GM12878 (cell line): Measurements from ENCODE around the gene ZNF688. TPM values are rescaled to one million over a fixed set of nuclear protein-coding genes. Genes with fewer than 3 reads are reported as not detected.

Experiments
- ATAC-seq: fragments of 200-7000 bp; cut with Tn5 transposase; 3 replicates; pipeline ENCODE4 v1.9.1; 2020; ENCODE audit warnings: mild to moderate bottlenecking, moderate library complexity
- BruUV-seq: library from RNA; stranded (reverse); fragments of 400-500 nt; replicated peaks from 2 replicates; lab custom pipeline; 2021; lab: Mats Ljungman, UMichigan
- CTCF ChIA-PET: fragments of 300-600 bp; sonication (Branson Sonifier 250); formaldehyde crosslinking; extraction: SDS; loops from one replicate; lab custom pipeline; 2021; ENCODE audit warnings: inconsistent platforms; lab: Yijun Ruan, JAX
- POLR2A ChIA-PET: fragments of 350-600 bp; formaldehyde crosslinking; extraction: SDS; loops from one replicate; lab custom pipeline; 2021; ENCODE audit warnings: inconsistent platforms; lab: Charles Lee
- RAD21 ChIA-PET: fragments of 300-600 bp; sonication (Branson Sonifier 250); formaldehyde crosslinking; loops from one replicate; lab custom pipeline; 2023; ENCODE audit warnings: antibody characterized with exemption; ENCODE audit not compliant: unreplicated experiment; lab: Charles Lee
- SMC1A ChIA-PET: fragments of 300-600 bp; sonication (Branson Sonifier 250); formaldehyde crosslinking; loops from one replicate; lab custom pipeline; 2023; ENCODE audit not compliant: unreplicated experiment, uncharacterized antibody; lab: Charles Lee
- DNase-seq: peaks from one replicate; pipeline ENCODE4 v3.0.0-alpha.2; 2011; ENCODE audit warnings: low read depth, low spot score
- FAIRE-seq: peaks from 3 replicates; lab custom pipeline; 2011; peaks lifted over from hg19 to GRCh38; lab: Jason Lieb, UNC
- H2AFZ ChIP-seq: 2 replicates; pipeline ENCODE4 v1.6.0; 2011; ENCODE audit warnings: low read depth, low read length, control low read depth; ENCODE audit not compliant: control insufficient read depth
- H3K27ac ChIP-seq: 2 replicates; pipeline ENCODE4 v1.5.1; 2011; ENCODE audit warnings: control low read depth; ENCODE audit not compliant: control insufficient read depth, insufficient read depth
- H3K27me3 ChIP-seq, 2 experiments: replicated peaks in 1 of 2; 2 replicates each; pipeline versions ENCODE4 v1.6.0 to v1.6.1; 2011; ENCODE audit warnings: low read length in 1 of 2; ENCODE audit not compliant: control insufficient read depth in 2 of 2, insufficient read depth in 2 of 2
- H3K36me3 ChIP-seq, 2 experiments: 2 replicates each; pipeline ENCODE4 v1.5.1; 2011; ENCODE audit warnings: low read length in 1 of 2; ENCODE audit not compliant: control insufficient read depth in 2 of 2, insufficient read depth in 2 of 2
- H3K4me1 ChIP-seq: 2 replicates; pipeline ENCODE4 v1.6.1; 2011; ENCODE audit warnings: mild to moderate bottlenecking, low read length, moderate library complexity, mixed read lengths; ENCODE audit not compliant: control insufficient read depth, insufficient read depth
- H3K4me2 ChIP-seq: 2 replicates; pipeline ENCODE4 v1.6.0; 2011; ENCODE audit warnings: control low read depth; ENCODE audit not compliant: control insufficient read depth, insufficient read depth
- H3K4me3 ChIP-seq: fragments of 200-600 bp; sonication (generic); 2 replicates; pipeline ENCODE4 v1.5.1; 2016
- H3K79me2 ChIP-seq: 2 replicates; pipeline ENCODE4 v1.6.0; 2011; ENCODE audit warnings: low read length; ENCODE audit not compliant: control insufficient read depth, insufficient read depth
- H3K9ac ChIP-seq: 2 replicates; pipeline ENCODE4 v1.8.0; 2011; ENCODE audit warnings: low read length, control low read depth, mixed read lengths; ENCODE audit not compliant: control insufficient read depth, insufficient read depth
- H3K9me3 ChIP-seq: replicated peaks from 3 replicates; pipeline ENCODE4 v1.5.1; 2011; ENCODE audit warnings: mild to moderate bottlenecking, low read length; ENCODE audit not compliant: control insufficient read depth, insufficient read depth
- H4K20me1 ChIP-seq: 2 replicates; pipeline ENCODE4 v1.6.0; 2011; ENCODE audit not compliant: control insufficient read depth, insufficient read depth
- DPF2 ChIP-seq: fragments of 450-650 bp; IDR thresholded peaks from 2 replicates; pipeline ENCODE4 v1.6.1; 2017; ENCODE audit warnings: mild to moderate bottlenecking
- FOXK2 ChIP-seq: fragments of 450-650 bp; IDR thresholded peaks from 2 replicates; pipeline ENCODE4 v1.6.1; 2017; ENCODE audit warnings: mild to moderate bottlenecking, moderate library complexity
- IKZF2 ChIP-seq, 2 experiments: fragments of 450-650 bp; IDR thresholded peaks; 2 replicates each; pipeline ENCODE4 v1.6.1; 2017; ENCODE audit warnings: mild to moderate bottlenecking in 2 of 2, moderate library complexity in 2 of 2
- LARP7 ChIP-seq: fragments of 450-650 bp; IDR thresholded peaks from 2 replicates; pipeline ENCODE4 v1.6.1; 2017; ENCODE audit warnings: mild to moderate bottlenecking
- POU2F2 ChIP-seq: IDR thresholded peaks from 3 replicates; pipeline ENCODE4 v1.6.1; 2011; ENCODE audit warnings: low read depth, mild to moderate bottlenecking, low read length, borderline replicate concordance
- SMARCA5 ChIP-seq: fragments of 450-650 bp; IDR thresholded peaks from 2 replicates; pipeline ENCODE4 v1.6.1; 2017; ENCODE audit warnings: mild to moderate bottlenecking
- ZNF217 ChIP-seq: fragments of 450-650 bp; IDR thresholded peaks from 2 replicates; pipeline ENCODE4 v1.6.1; 2017; ENCODE audit warnings: antibody characterized with exemption, mild to moderate bottlenecking
- WGBS: methylation state at CpG from one replicate; pipeline ENCODE4 v1.1.6; 2016; ENCODE audit warnings: low lambda C conversion rate; ENCODE audit not compliant: insufficient replicate concordance, insufficient coverage; ENCODE audit errors: missing lambda C conversion rate; 5-methylcytosine and 5-hydroxymethylcytosine counted together
- in situ Hi-C: fragments of 300-500 bp; cut with MboI; formaldehyde crosslinking; loops from 9 replicates; pipeline ENCODE4 v1.14.3; 2018; ENCODE audit warnings: mixed read lengths
- intact Hi-C: fragments of 100-400 bp; cut with micrococcal nuclease; formaldehyde crosslinking; loops from one replicate; pipeline ENCODE4 v1.14.2; 2022; ENCODE audit not compliant: unreplicated experiment
- polyA plus RNA-seq, 11 experiments: library from polyadenylated mRNA; depleted of rRNA in 4 of 11; unstranded in 6 of 11; stranded (reverse) in 5 of 11; fragments of >200 nt; fragmentation: Nextera tagmentation in 4 of 11; fragmentation: Illumina TruSeq in 1 of 11; extraction: Ambion mirVana in 4 of 11; extraction: Trizol in 1 of 11; gene quantifications; 1 replicate in 1 of 11; 2 replicates in 10 of 11; pipeline versions ENCODE4 v1.2.1 to v1.2.3, GENCODE V29; 2011 to 2016; ENCODE audit warnings: inconsistent platforms in 2 of 11, missing spikeins in 2 of 11, low read depth in 1 of 11
- total RNA-seq, 4 experiments: library from RNA; depleted of rRNA in 3 of 4; stranded (reverse); fragments of >200 nt in 3 of 4; fragmentation: Illumina TruSeq in 1 of 4; extraction: Trizol in 1 of 4; gene quantifications; 2 replicates each; pipeline versions ENCODE4 v1.2.1 to v1.2.3, GENCODE V29; 2013 to 2021
- TF ChIP-seq, protein P1 (sequence below): fragments of 450-650 bp; IDR thresholded peaks from 2 replicates; pipeline ENCODE4 v1.6.1; 2017; ENCODE audit warnings: mild to moderate bottlenecking
- TF ChIP-seq, protein P2 (sequence below): fragments of 150-350 bp; IDR thresholded peaks from 2 replicates; pipeline ENCODE4 v1.6.1; 2016; ENCODE audit warnings: low read depth, low read length

Gene ZNF688
- total and polyA plus RNA-seq, 10 of the 15 experiments (the other 5 are each of a cell fraction or from before 2014, with no cell fraction given) = 0.14 to 17.4 (median 10.6) TPM

DNA sequence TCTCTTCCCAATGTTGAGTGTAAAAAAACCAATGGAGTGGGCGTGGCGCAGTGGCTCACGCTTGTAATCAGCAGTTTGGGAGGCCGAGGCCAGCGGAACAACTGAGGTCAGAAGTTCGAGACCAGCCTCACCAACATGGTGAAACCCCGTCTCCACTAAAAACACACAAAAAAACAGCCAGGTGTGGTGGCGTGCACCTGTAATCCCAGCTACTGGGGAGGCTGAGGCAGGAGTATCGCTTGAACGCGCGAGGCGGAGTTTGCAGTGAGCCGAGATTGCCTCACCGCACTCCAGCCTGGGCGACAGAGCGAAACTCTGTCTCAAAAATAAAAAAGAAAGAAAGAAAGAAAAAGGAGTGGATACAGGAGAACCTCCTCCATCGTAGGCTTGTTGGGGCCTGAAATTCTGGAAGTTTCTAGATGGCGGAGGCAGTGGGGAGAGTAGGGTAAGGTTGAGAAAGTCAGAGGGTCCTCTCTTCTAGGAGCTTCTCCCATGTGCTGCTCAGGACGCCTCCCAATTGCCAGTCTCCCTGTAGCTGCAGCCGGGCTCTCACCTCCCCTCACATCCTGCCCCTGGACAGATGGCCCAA, 12.6 kb downstream of the ZNF688 start:
- intact Hi-C loops = loop anchor here (1.0 kb wide), 1 partner anchor 24 kb away; no protein-coding TSS in a partner anchor
- peak; percentile 64; the same call in 1 of the 2 replicates for TF ChIP-seq ZNF217
- 0 out of 2 replicates have a peak, but pooled peaks have one; percentile 31 for TF ChIP-seq LARP7
- peak; percentile 76 for TF ChIP-seq SMARCA5
- TF ChIP-seq IKZF2 (IDR thresholded peaks at IDR 0.05) = 0 out of 4 replicates have a peak, but pooled peaks of 1 of the 2 experiments have one; percentile 6
- TF ChIP-seq DPF2 = no peak
- TF ChIP-seq, protein P1, sequence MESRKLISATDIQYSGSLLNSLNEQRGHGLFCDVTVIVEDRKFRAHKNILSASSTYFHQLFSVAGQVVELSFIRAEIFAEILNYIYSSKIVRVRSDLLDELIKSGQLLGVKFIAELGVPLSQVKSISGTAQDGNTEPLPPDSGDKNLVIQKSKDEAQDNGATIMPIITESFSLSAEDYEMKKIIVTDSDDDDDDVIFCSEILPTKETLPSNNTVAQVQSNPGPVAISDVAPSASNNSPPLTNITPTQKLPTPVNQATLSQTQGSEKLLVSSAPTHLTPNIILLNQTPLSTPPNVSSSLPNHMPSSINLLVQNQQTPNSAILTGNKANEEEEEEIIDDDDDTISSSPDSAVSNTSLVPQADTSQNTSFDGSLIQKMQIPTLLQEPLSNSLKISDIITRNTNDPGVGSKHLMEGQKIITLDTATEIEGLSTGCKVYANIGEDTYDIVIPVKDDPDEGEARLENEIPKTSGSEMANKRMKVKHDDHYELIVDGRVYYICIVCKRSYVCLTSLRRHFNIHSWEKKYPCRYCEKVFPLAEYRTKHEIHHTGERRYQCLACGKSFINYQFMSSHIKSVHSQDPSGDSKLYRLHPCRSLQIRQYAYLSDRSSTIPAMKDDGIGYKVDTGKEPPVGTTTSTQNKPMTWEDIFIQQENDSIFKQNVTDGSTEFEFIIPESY = peak; percentile 91; the same call in 1 of the 2 replicates
- no peak for TF ChIP-seq POU2F2
- TF ChIP-seq, protein P2, sequence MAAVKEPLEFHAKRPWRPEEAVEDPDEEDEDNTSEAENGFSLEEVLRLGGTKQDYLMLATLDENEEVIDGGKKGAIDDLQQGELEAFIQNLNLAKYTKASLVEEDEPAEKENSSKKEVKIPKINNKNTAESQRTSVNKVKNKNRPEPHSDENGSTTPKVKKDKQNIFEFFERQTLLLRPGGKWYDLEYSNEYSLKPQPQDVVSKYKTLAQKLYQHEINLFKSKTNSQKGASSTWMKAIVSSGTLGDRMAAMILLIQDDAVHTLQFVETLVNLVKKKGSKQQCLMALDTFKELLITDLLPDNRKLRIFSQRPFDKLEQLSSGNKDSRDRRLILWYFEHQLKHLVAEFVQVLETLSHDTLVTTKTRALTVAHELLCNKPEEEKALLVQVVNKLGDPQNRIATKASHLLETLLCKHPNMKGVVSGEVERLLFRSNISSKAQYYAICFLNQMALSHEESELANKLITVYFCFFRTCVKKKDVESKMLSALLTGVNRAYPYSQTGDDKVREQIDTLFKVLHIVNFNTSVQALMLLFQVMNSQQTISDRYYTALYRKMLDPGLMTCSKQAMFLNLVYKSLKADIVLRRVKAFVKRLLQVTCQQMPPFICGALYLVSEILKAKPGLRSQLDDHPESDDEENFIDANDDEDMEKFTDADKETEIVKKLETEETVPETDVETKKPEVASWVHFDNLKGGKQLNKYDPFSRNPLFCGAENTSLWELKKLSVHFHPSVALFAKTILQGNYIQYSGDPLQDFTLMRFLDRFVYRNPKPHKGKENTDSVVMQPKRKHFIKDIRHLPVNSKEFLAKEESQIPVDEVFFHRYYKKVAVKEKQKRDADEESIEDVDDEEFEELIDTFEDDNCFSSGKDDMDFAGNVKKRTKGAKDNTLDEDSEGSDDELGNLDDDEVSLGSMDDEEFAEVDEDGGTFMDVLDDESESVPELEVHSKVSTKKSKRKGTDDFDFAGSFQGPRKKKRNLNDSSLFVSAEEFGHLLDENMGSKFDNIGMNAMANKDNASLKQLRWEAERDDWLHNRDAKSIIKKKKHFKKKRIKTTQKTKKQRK = no peak
- TF ChIP-seq FOXK2 = no peak
- Histone ChIP-seq H3K9ac (peak overlapping the region; percentile 38; the same call in 1 of the 2 replicates), H3K36me3 (peaks cover 3 to 10% of the 10 kb centered on the region in 2 experiments; a peak in 3 of 4 replicates), H3K9me3 (no peaks in the 10 kb centered on the region), H3K4me1 (no peaks in the 10 kb centered on the region), H3K79me2 (peaks cover 11% of the 10 kb centered on the region), H4K20me1 (no peaks in the 10 kb centered on the region), H3K27me3 (no peaks in the 10 kb centered on the region), H3K27ac (peak overlapping the region; percentile 56), H3K4me3 (no peak overlapping the region), H3K4me2 (peak overlapping the region; percentile 81), H2AFZ (peak overlapping the region; percentile 88)
- FAIRE-seq (no peak), ATAC-seq (no peak), DNase-seq (no peak)
- ChIA-PET SMC1A (interaction anchor here (0.6 to 2.8 kb wide), 11 partner anchors 8 to 149 kb away, joined by 3 to 47 read pairs (median 4); partner anchors contain the start of genes DCTPP1, ITGAL, ZNF688 and ZNF689), RAD21 (interaction anchor here (0.6 to 4.3 kb wide), 20 partner anchors 8 to 188 kb away, joined by 3 to 99 read pairs (median 6); partner anchors contain the start of genes DCTPP1, PRR14, ZNF688 and ZNF747), CTCF (interaction anchor here (0.6 to 3.6 kb wide), 13 partner anchors 9 to 139 kb away, joined by 3 to 59 read pairs (median 9); partner anchors contain the start of genes DCTPP1 and ZNF747), POLR2A (interaction anchor here (0.6 to 5.9 kb wide), 13 partner anchors 8 to 188 kb away, joined by 3 to 109 read pairs (median 4); partner anchors contain the start of genes TBC1D10B, ZNF688, ZNF747 and ZNF785)
- in situ Hi-C loops = no loop called here
- 89% methylated on average over 21 of the region's 21 CpGs for WGBS
- TSS peak; percentile 69 for BruUV-seq
